K562 (cell line): ENCODE measurements around the gene LBHD2. TPM values are rescaled to one million over a fixed set of nuclear protein-coding genes. Genes with fewer than 3 reads are reported as not detected.

Experiments used
- ATAC-seq: fragments of 200-7000 bp; cut with Tn5 transposase; 3 replicates; pipeline ENCODE4 v1.9.1; 2020; ENCODE audit warnings: moderate library complexity
- BruUV-seq: library from RNA; stranded (reverse); fragments of 400-500 nt; replicated peaks from 2 replicates; lab custom pipeline; 2021; lab: Mats Ljungman, UMichigan
- CTCF ChIA-PET: fragments of 300-600 bp; formaldehyde crosslinking; extraction: SDS; loops from one replicate; lab custom pipeline; 2021; ENCODE audit warnings: low intra/inter-chr PET ratio; lab: Yijun Ruan, JAX
- POLR2A ChIA-PET: fragments of 300-600, 350-650 bp; sonication (Branson Sonifier 250); formaldehyde crosslinking; extraction: SDS; loops from one replicate; lab custom pipeline; 2021; ENCODE audit warnings: antibody characterized with exemption, inconsistent platforms; lab: Yijun Ruan, JAX
- DNase-seq, 4 experiments: peaks; one replicate each; pipeline versions ENCODE4 v3.0.0 to v3.0.0-alpha.2; 2011 to 2018; ENCODE audit warnings: low spot score in 3 of 4, mixed read lengths in 3 of 4; ENCODE audit errors: extremely low read depth in 1 of 4
- FAIRE-seq: peaks from 2 replicates; lab custom pipeline; 2011; peaks lifted over from hg19 to GRCh38; lab: Jason Lieb, UNC
- H2AFZ ChIP-seq: 2 replicates; pipeline ENCODE4 v1.6.0; 2011; ENCODE audit warnings: low read depth, low read length, control low read depth, inconsistent platforms
- H3K27ac ChIP-seq: fragments of 200-600 bp; 3 replicates; pipeline ENCODE4 v1.8.0; 2011; ENCODE audit warnings: low read depth, mild to moderate bottlenecking, control low read depth, inconsistent platforms, low read length, moderate library complexity, mixed read lengths; ENCODE audit errors: extremely low read depth
- H3K27me3 ChIP-seq, 2 experiments: fragments of 300-600 bp in 1 of 2; 2 replicates in 1 of 2; 3 replicates in 1 of 2; pipeline versions ENCODE4 v1.6.0 to v1.8.0; 2011; ENCODE audit warnings: inconsistent platforms in 2 of 2, low read length in 2 of 2, mild to moderate bottlenecking in 1 of 2, mixed read lengths in 1 of 2, moderate library complexity in 1 of 2; ENCODE audit not compliant: control insufficient read depth in 2 of 2, insufficient read depth in 2 of 2
- H3K36me3 ChIP-seq: fragments of 300-600 bp; 3 replicates; pipeline ENCODE4 v1.8.0; 2011; ENCODE audit warnings: mild to moderate bottlenecking, low read length, inconsistent platforms; ENCODE audit not compliant: control insufficient read depth, insufficient read depth
- H3K4me1 ChIP-seq, 2 experiments: fragments of 200-600 bp in 1 of 2; replicated peaks in 1 of 2; 2 replicates in 1 of 2; 3 replicates in 1 of 2; pipeline versions ENCODE4 v1.5.1 to v1.8.0; 2011; ENCODE audit warnings: inconsistent platforms in 2 of 2, low read length in 2 of 2, mild to moderate bottlenecking in 1 of 2, mixed read lengths in 1 of 2, moderate library complexity in 1 of 2; ENCODE audit not compliant: control insufficient read depth in 2 of 2, insufficient read depth in 2 of 2
- H3K4me2 ChIP-seq: 2 replicates; pipeline ENCODE4 v1.6.1; 2011; ENCODE audit warnings: low read length, control low read depth, inconsistent platforms, mixed read lengths; ENCODE audit not compliant: insufficient read depth
- H3K4me3 ChIP-seq: fragments of 200-600 bp; sonication (generic), shearing (Covaris generic); 2 replicates; pipeline ENCODE4 v1.5.1; 2016; ENCODE audit warnings: control low read depth, inconsistent platforms
- H3K79me2 ChIP-seq: fragments of 200-600 bp; 3 replicates; pipeline ENCODE4 v1.8.0; 2011; ENCODE audit warnings: low read length, inconsistent platforms; ENCODE audit not compliant: control insufficient read depth, insufficient read depth
- H3K9ac ChIP-seq, 2 experiments: 2 replicates each; pipeline versions ENCODE4 v1.6.0 to v1.6.1; 2011; ENCODE audit warnings: low read depth in 2 of 2, low read length in 2 of 2, control low read depth in 1 of 2, inconsistent platforms in 1 of 2, mild to moderate bottlenecking in 1 of 2, mixed read lengths in 1 of 2; ENCODE audit not compliant: insufficient read depth in 1 of 2
- H3K9me1 ChIP-seq: one replicate; pipeline ENCODE4 v1.6.0; 2011; ENCODE audit warnings: inconsistent platforms, mild to moderate bottlenecking, low read length, moderate library complexity; ENCODE audit not compliant: control insufficient read depth, insufficient read depth
- H3K9me3 ChIP-seq: replicated peaks from 2 replicates; pipeline ENCODE4 v1.5.1; 2011; ENCODE audit warnings: low read depth, low read length, inconsistent platforms; ENCODE audit not compliant: control insufficient read depth, insufficient read depth
- H4K20me1 ChIP-seq: replicated peaks from 2 replicates; pipeline ENCODE4 v1.6.1; 2011; ENCODE audit warnings: low read length, inconsistent platforms, mixed read lengths; ENCODE audit not compliant: control insufficient read depth, insufficient read depth
- ARID2 ChIP-seq: fragments of 450-650 bp; IDR thresholded peaks from 2 replicates; pipeline ENCODE4 v1.6.1; 2017; ENCODE audit warnings: antibody characterized with exemption, mild to moderate bottlenecking
- ARID4B ChIP-seq: sonication (generic); formaldehyde crosslinking; IDR thresholded peaks from 2 replicates; pipeline ENCODE4 v1.8.0; 2022; ENCODE audit warnings: mild to moderate bottlenecking, missing genetic modification reagents
- ATF1 ChIP-seq, 2 experiments: fragments of 450-650 bp in 1 of 2; IDR thresholded peaks; 2 replicates each; pipeline ENCODE4 v1.6.1; 2016; ENCODE audit warnings: missing compliant biosample characterization in 1 of 2, missing genetic modification characterization in 1 of 2
- BCOR ChIP-seq: fragments of 450-650 bp; IDR thresholded peaks from 2 replicates; pipeline ENCODE4 v1.6.1; 2016
- DIDO1 ChIP-seq: fragments of 450-650 bp; IDR thresholded peaks from 2 replicates; pipeline ENCODE4 v1.6.1; 2016; ENCODE audit warnings: low read depth, missing biosample characterization, missing genetic modification characterization
- HDAC2 ChIP-seq: fragments of 450-650 bp; IDR thresholded peaks from 2 replicates; pipeline ENCODE4 v1.6.1; 2016; ENCODE audit warnings: mild to moderate bottlenecking
- OTX1 ChIP-seq: fragments of 450-650 bp; formaldehyde crosslinking; IDR thresholded peaks from 2 replicates; pipeline ENCODE4 v1.4.0; 2022; ENCODE audit warnings: mild to moderate bottlenecking
- RFX5 ChIP-seq: IDR thresholded peaks from 2 replicates; pipeline ENCODE4 v1.6.1; 2011; ENCODE audit warnings: low read depth, mild to moderate bottlenecking, improper control_type of control experiment, low read length
- STAT6 ChIP-seq: sonication (generic); formaldehyde crosslinking; IDR thresholded peaks from 2 replicates; pipeline ENCODE4 v1.8.1; 2023; ENCODE audit warnings: mild to moderate bottlenecking, missing genetic modification reagents
- ZNF121 ChIP-seq: sonication (generic); formaldehyde crosslinking; conservative IDR thresholded peaks from 2 replicates; pipeline ENCODE4 v1.8.0; 2022; ENCODE audit warnings: missing genetic modification reagents
- WGBS: fragments of 100-300 bp; shearing (Covaris generic); methylation state at CpG from one replicate; pipeline ENCODE4 v1.1.6; 2016; ENCODE audit warnings: low coverage, mixed read lengths; ENCODE audit not compliant: insufficient coverage; ENCODE audit errors: missing lambda C conversion rate; 5-methylcytosine and 5-hydroxymethylcytosine counted together
- in situ Hi-C: fragments of 300-500 bp; cut with MboI; formaldehyde crosslinking; loops from 4 replicates; pipeline ENCODE4 v1.15.0; 2018; ENCODE audit warnings: inconsistent platforms, mixed read lengths
- intact Hi-C: fragments of 100-400 bp; cut with micrococcal nuclease; formaldehyde crosslinking; loops from 2 replicates; pipeline ENCODE4 v1.14.2; 2022
- polyA plus RNA-seq, 8 experiments: library from polyadenylated mRNA; depleted of rRNA in 4 of 8; stranded (reverse) in 5 of 8; unstranded in 3 of 8; fragments of >200 nt; fragmentation: Nextera tagmentation in 2 of 8; fragmentation: Illumina TruSeq in 1 of 8; extraction: Ambion mirVana in 2 of 8; extraction: Trizol in 1 of 8; gene quantifications; 2 replicates each; pipeline versions ENCODE4 v1.2.1 to v1.2.3, GENCODE V29; 2011 to 2014; ENCODE audit warnings: inconsistent platforms in 1 of 8, missing spikeins in 1 of 8
- total RNA-seq, 7 experiments: library from RNA; depleted of rRNA in 6 of 7; stranded (reverse); fragments of >200 nt in 6 of 7; fragmentation: Illumina TruSeq in 2 of 7; extraction: Trizol in 2 of 7; gene quantifications; 2 replicates each; pipeline versions ENCODE4 v1.2.1 to v1.2.3, GENCODE V29; 2011 to 2021; ENCODE audit warnings: low replicate concordance in 1 of 7

LBHD2 gene
- total and polyA plus RNA-seq, 9 of the 15 experiments (the other 6 are each of a cell fraction or from before 2014, with no cell fraction given), result not detected

- no peak overlapping the region for H3K4me3 ChIP-seq
- H2AFZ ChIP-seq, result no peak overlapping the region
- H3K27me3 ChIP-seq, result peaks cover 0 to 8% of the 10 kb centered on the region in 2 experiments; a peak in 2 of 5 replicates
- H3K9me1 ChIP-seq, result no peaks in the 10 kb centered on the region
- no peaks in the 10 kb centered on the region for H3K9me3 ChIP-seq
- no peaks in the 10 kb centered on the region for H3K36me3 ChIP-seq
- WGBS, result 0% methylated on average over 8 of the region's 8 CpGs
- intact Hi-C loops (no loop called here), in situ Hi-C loops (loop anchor here (10.0 kb wide), 1 partner anchor 448 kb away; no protein-coding TSS in a partner anchor)
- H3K4me1 ChIP-seq, result peaks cover 5 to 64% of the 10 kb centered on the region in 2 experiments; a peak in 4 of 5 replicates
- H3K27ac ChIP-seq, result no peak overlapping the region
- DNase-seq, result no peak
- no peaks in the 10 kb centered on the region for H4K20me1 ChIP-seq
- ATAC-seq, result no peak
- ChIA-PET CTCF (interaction anchor here (1.1 kb wide), 1 partner anchor 207 kb away, joined by 3 read pairs; no protein-coding TSS in a partner anchor), POLR2A (interaction anchor here (0.6 to 1.3 kb wide), 2 partner anchors 12 to 13 kb away, joined by 3 to 7 read pairs; no protein-coding TSS in a partner anchor)
- no TSS peak for BruUV-seq
- no peak overlapping the region for H3K9ac ChIP-seq
- no peak for TF ChIP-seq STAT6 (CRISPR knock-in tag)
- TF ChIP-seq HDAC2, result no peak
- no peak for TF ChIP-seq ATF1 (CRISPR knock-in tag; IDR thresholded peaks at IDR 0.05)
- TF ChIP-seq ATF1 (tag; IDR thresholded peaks at IDR 0.05), result no peak
- TF ChIP-seq ZNF121, result no peak; the same call in 1 of the 2 replicates
- TF ChIP-seq OTX1 (CRISPR knock-in tag), result no peak
- no peak for TF ChIP-seq RFX5
- TF ChIP-seq BCOR, result no peak
- TF ChIP-seq DIDO1 (tag), result no peak
- no peak for TF ChIP-seq ARID2
- no peak for TF ChIP-seq ARID4B (CRISPR knock-in tag)
- H3K79me2 ChIP-seq, result no peaks in the 10 kb centered on the region
- H3K4me2 ChIP-seq, result no peak overlapping the region
- FAIRE-seq, result no peak
These were observed 2.8 kb downstream of the LBHD2 start for GRCh38 chr14:103086771-103087342.
